CD4-positive, alpha-beta T cell treated with Interleukin-21 for 1 hour (primary cell): ENCODE data around the gene MYL12B.
"Not testable (repeated sequence)": the region's sequence is repeated elsewhere in the genome, so short reads cannot be mapped to it uniquely, and the experiment has no call there.

ENCODE experiments used
- DNase-seq: peaks from one replicate; pipeline ENCODE4 v3.0.0-alpha.2; 2020

MYL12B gene

GRCh38 chr18:3263132-3263700, 1.3 kb downstream of the MYL12B start:
- DNase-seq = peak; percentile 20

- no peak for DNase-seq
These were observed 2.4 kb downstream of the MYL12B start for GRCh38 chr18:3264362-3264761.

GRCh38 chr18:3265564-3266033, 3.7 kb downstream of the MYL12B start:
- DNase-seq = no peak

- DNase-seq = no peak
These were observed 4.2 kb downstream of the MYL12B start for GRCh38 chr18:3266062-3266608.

- no peak for DNase-seq
These were observed 6.4 kb downstream of the MYL12B start for GRCh38 chr18:3268306-3268705.

GRCh38 chr18:3269241-3269913, 7.4 kb downstream of the MYL12B start:
- DNase-seq = no peak

- DNase-seq = no peak
These were observed 8.0 kb downstream of the MYL12B start for GRCh38 chr18:3269914-3270299.

GRCh38 chr18:3273042-3273441, 11.1 kb downstream of the MYL12B start:
- DNase-seq = no peak

GRCh38 chr18:3277643-3278213, 15.8 kb downstream of the MYL12B start:
- not testable (repeated sequence) for DNase-seq

GRCh38 chr18:3279201-3280185, 17.6 kb downstream of the MYL12B start:
- DNase-seq = no peak

- peak; percentile 83 for DNase-seq
These were observed 19.8 kb downstream of the MYL12B start for GRCh38 chr18:3281456-3282400.

GRCh38 chr18:3283253-3283863, 21.4 kb downstream of the MYL12B start:
- DNase-seq = no peak

GRCh38 chr18:3283908-3284307, 22.0 kb downstream of the MYL12B start:
- no peak for DNase-seq

- DNase-seq = no peak
These were observed 22.6 kb downstream of the MYL12B start for GRCh38 chr18:3284501-3284900.

- DNase-seq = no peak
These were observed 24.2 kb downstream of the MYL12B start for GRCh38 chr18:3286159-3286558.

GRCh38 chr18:3293196-3293951, 31.4 kb downstream of the MYL12B start:
- no peak for DNase-seq

- no peak for DNase-seq
These were observed 32.6 kb downstream of the MYL12B start for GRCh38 chr18:3294435-3295080.

- DNase-seq = peak; percentile 94
These were observed 35.4 kb downstream of the MYL12B start for GRCh38 chr18:3297025-3297984.

- no peak for DNase-seq
These were observed 42.9 kb downstream of the MYL12B start for GRCh38 chr18:3304832-3305231.
